Lung (tissue), 12 donors: ENCODE data around the gene MKKS. TPM values are rescaled to one million over a fixed set of nuclear protein-coding genes. Genes with fewer than 3 reads are reported as not detected.

Experiments used
- ATAC-seq: fragments of 200-7000 bp; cut with Tn5 transposase; one replicate; pipeline ENCODE4 v1.9.1; 2020; ENCODE audit warnings: moderate number of reproducible peaks; ENCODE audit not compliant: insufficient read depth, low FRiP score
- DNase-seq, 3 donors: peaks; one replicate each; pipeline ENCODE4 v3.0.0-alpha.2; 2013 to 2017
- H3K27ac ChIP-seq, 2 donors: one replicate each; pipeline ENCODE4 v1.5.1; 2013; ENCODE audit warnings: mild to moderate bottlenecking in 2 of 2, moderate library complexity in 2 of 2, control low read depth in 1 of 2, inconsistent platforms in 1 of 2, low read depth in 1 of 2, low read length in 1 of 2
- H3K27me3 ChIP-seq, 3 donors: one replicate each; pipeline ENCODE4 v1.5.1; 2013; ENCODE audit warnings: low read length in 2 of 3; ENCODE audit not compliant: control insufficient read depth in 3 of 3, insufficient read depth in 3 of 3
- H3K36me3 ChIP-seq, 4 donors: one replicate each; pipeline ENCODE4 v1.5.1; 2013; ENCODE audit warnings: low read length in 4 of 4, mild to moderate bottlenecking in 1 of 4, moderate library complexity in 1 of 4; ENCODE audit not compliant: control insufficient read depth in 4 of 4, insufficient read depth in 4 of 4
- H3K4me1 ChIP-seq, 5 donors: one replicate each; pipeline ENCODE4 v1.5.1; 2013; ENCODE audit warnings: low read length in 5 of 5, mild to moderate bottlenecking in 2 of 5, moderate library complexity in 1 of 5; ENCODE audit not compliant: control insufficient read depth in 5 of 5, insufficient read depth in 5 of 5
- H3K4me3 ChIP-seq: one replicate; pipeline ENCODE4 v1.5.1; 2013; ENCODE audit warnings: mild to moderate bottlenecking, control low read depth, moderate library complexity
- H3K9ac ChIP-seq, 2 donors: one replicate each; pipeline ENCODE4 v1.5.1; 2013; ENCODE audit warnings: low read length in 2 of 2, control low read depth in 1 of 2; ENCODE audit not compliant: insufficient read depth in 1 of 2
- H3K9me3 ChIP-seq, 4 donors: one replicate each; pipeline ENCODE4 v1.5.1; 2013; ENCODE audit warnings: low read length in 3 of 4, mild to moderate bottlenecking in 1 of 4, moderate library complexity in 1 of 4; ENCODE audit not compliant: control insufficient read depth in 4 of 4, insufficient read depth in 3 of 4
- CTCF ChIP-seq: IDR thresholded peaks from 2 replicates; pipeline ENCODE4 v1.5.1; 2012; ENCODE audit warnings: mild to moderate bottlenecking; ENCODE audit errors: control extremely low read depth, extremely low read depth
- whole genome bisulfite sequencing, 2 donors: extraction: QIAGEN DNeasy Blood & Tissue Kit; methylation state at CpG; one replicate each; pipeline ENCODE4 v1.1.7; 2013; 5-methylcytosine and 5-hydroxymethylcytosine counted together
- polyA plus RNA-seq, 2 donors: library from polyadenylated mRNA; stranded (reverse); fragments of 200-250 nt; gene quantifications; one replicate each; pipeline ENCODE4 v1.2.1, GENCODE V29; 2013
- total RNA-seq, 2 donors: library from RNA; depleted of rRNA in 1 of 2; stranded (reverse); fragments of >200 nt in 1 of 2; gene quantifications; one replicate each; pipeline ENCODE4 v1.2.1, GENCODE V29; 2014 to 2021
- donor health status: control.
- donor health status: control.
- donor health status: Bipolar disorder and iron deficiency.
- donor health status: healthy.
- donor health status: DM: yes; HTN: yes; CAD: no.

Gene MKKS
- total and polyA plus RNA-seq, 4 donors: 12.3 to 15.1 (median 13.1) TPM

- WGBS, 2 donors: 89 to 95% methylated on average over 1 of the region's 1 CpG
- Histone ChIP-seq H3K9ac (no peak overlapping the region), H3K9me3 (no peaks in the 10 kb centered on the region), H3K27ac (no peak overlapping the region), H3K4me3 (no peak overlapping the region), H3K36me3 (peaks cover 0 to 3% (median 0%) of the 10 kb centered on the region in 4 donors), H3K27me3 (no peaks in the 10 kb centered on the region), H3K4me1 (peaks cover 0 to 10% (median 0%) of the 10 kb centered on the region in 5 donors)
- no peak for TF ChIP-seq CTCF
- ATAC-seq (no peak), DNase-seq (no peak)
Measured at GRCh38 chr20:10411673-10412072, 22.3 kb downstream of the MKKS start.

- Histone ChIP-seq H3K27ac (no peak overlapping the region), H3K36me3 (peaks cover 2 to 9% (median 5%) of the 10 kb centered on the region in 4 donors), H3K27me3 (no peaks in the 10 kb centered on the region), H3K9me3 (no peaks in the 10 kb centered on the region), H3K4me1 (no peaks in the 10 kb centered on the region), H3K9ac (no peak overlapping the region), H3K4me3 (no peak overlapping the region)
- no peak for TF ChIP-seq CTCF
- 96 to 97% methylated on average over 2 of the region's 2 CpGs for WGBS, 2 donors
- DNase-seq (no peak), ATAC-seq (no peak)
Measured at GRCh38 chr20:10408108-10408813, 25.8 kb downstream of the MKKS start.

- Histone ChIP-seq H3K9ac (no peak overlapping the region), H3K27me3 (no peaks in the 10 kb centered on the region), H3K27ac (no peak overlapping the region), H3K4me3 (no peak overlapping the region), H3K36me3 (peaks cover 2 to 6% (median 5%) of the 10 kb centered on the region in 4 donors), H3K4me1 (no peaks in the 10 kb centered on the region), H3K9me3 (no peaks in the 10 kb centered on the region)
- DNase-seq (no peak), ATAC-seq (no peak)
- no peak for TF ChIP-seq CTCF
- 83 to 90% methylated on average over 4 of the region's 4 CpGs for WGBS, 2 donors
Measured at GRCh38 chr20:10404959-10405530, 29.0 kb downstream of the MKKS start.
